GM21526 (cell line): ENCODE results near the gene UMODL1.

Experiments used
- ATAC-seq: cut with Tn5 transposase; IDR thresholded peaks from one replicate; pipeline ENCODE4 v1.9.1; 2021; ENCODE audit warnings: moderate library complexity; ENCODE audit not compliant: unreplicated experiment, low FRiP score

UMODL1 gene

DNA sequence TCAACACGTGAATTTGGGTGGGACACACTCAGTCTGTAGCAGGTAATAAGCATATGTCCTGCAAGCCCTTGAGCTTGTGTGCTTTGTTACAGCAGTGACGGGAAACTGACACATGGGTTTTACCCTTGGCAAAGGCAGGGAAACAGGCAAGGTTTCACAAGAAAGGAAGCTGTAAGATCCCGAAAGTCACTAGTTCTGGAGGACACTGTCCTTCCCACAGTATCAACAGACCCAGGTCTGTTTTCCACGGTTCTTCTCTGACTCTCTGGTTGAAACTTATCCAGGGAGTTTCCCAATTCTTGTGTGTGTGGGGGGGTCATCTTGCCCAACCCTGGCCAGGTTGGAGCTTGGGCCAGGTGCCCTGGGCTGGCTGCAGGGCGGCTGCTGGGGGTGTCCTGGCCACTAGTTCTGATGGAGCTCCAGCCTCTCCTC is 31.6 kb upstream of the UMODL1 start:
- no peak for ATAC-seq

DNA sequence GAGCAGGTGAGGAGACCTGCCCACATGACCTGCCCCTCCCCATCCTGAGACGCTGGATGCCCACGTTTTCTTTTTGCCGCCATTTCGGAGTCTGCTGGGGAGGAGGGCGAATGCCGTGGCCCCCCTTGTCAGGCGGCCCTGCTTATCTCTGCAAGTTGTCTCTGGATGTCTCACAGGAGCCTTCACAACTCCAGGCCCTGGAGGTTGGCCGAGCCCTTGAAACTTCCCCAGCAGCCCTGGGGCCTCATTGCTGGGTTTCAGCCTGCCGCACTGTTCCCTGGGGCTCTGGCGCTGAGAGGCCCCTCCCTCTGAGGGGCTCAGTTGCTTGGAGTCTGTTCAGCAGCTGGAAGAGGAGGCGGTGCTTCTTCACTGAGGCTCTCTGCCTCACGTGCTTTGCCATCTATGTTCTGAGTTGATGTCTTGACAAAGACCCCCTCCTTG is 31.2 kb upstream of the UMODL1 start:
- ATAC-seq, result no peak

DNA sequence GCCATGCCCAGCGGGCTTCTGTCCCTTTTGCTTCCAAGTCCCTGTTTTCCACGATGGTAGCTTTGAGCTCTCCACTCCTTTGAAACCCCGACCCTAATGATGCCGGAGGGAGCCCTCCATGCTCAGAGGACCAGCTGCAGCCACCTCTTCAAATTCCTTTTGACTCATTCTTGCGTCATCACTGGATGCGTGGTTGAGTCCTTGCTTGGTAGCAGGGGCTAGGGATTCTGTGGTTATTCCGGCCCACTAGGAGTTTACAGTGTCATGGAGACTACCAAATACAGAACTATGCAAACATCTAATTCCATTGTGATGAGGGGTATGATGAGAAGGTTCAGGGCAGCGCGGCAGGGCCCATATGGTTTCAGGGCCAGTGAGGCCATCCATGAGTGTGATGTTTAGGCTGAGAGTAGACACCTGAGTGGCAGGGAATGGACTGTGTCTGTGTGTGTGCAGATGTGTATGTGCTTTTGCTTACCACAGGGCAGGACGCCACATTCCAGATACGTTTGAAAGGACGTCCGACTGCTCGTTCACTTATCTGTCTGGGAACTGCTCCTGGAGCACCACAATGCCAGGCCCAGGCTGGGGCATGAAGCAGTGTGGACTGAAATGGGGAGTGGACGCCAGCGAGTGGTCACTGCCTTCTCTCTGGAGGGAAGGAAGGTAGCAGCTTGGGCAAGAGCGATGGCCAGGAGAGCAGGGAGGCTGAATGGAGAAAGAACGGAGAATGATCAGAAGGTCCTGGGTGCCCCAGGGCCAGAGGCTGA is 30.5 kb upstream of the UMODL1 start:
- ATAC-seq, result no peak

DNA sequence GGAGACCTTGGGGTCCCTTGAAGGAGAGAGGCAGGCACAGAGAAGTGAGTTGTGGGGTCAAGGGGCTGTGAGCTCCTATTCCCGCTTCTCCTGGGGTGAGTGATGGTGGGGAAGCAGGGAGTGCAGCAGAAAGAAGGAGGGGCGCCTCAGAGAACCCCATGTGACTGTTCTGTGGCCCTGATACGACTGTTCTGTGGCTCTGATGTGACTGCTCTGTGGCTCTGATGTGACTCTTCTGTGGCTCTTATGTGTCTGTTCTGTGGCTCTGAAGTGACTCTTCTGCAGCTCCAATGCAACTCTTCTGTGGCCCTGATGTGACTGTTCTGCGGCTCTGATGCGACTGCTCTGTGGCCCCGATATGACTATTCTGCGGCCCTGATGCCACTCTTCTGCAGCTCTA is 29.9 kb upstream of the UMODL1 start:
- ATAC-seq, result no peak

DNA sequence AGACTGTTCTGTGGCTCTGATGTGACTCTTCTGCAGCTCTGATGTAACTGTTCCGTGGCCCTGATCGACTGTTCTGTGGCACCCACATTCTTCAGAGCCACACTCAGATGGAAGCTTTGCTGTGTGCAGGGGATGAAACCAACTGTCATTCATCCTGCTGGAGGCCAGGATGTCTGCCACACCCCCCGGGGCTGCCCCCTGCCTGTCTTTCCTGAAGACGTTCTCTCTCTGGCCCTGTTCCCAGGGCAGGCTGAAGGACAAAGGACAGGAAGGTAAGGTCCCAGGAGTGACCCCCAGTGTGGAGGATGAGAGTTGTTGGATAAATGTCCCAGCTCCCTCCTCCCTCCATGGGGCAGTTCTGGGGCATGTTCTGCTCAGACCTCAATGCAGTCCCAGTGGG is 29.4 kb upstream of the UMODL1 start:
- no peak for ATAC-seq

DNA sequence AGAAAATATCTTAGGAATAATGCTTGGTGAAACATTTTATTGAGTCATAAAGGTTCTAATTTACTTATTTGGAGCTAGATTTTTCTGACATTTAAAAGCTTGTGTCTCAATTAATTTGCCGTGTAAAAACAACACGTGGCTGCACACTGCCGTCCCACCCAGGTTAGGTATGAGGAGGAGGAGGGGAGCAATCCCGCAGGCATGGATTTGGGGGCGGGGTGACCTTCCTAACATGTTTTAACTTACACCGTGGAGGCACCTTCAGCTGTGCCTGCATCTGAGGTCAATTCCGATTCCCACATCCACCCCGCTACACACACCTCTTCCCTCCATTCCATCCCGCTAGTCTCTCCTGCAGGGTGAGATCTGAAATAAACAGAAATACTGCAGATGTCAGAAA is 28.5 kb upstream of the UMODL1 start:
- ATAC-seq, result no peak

DNA sequence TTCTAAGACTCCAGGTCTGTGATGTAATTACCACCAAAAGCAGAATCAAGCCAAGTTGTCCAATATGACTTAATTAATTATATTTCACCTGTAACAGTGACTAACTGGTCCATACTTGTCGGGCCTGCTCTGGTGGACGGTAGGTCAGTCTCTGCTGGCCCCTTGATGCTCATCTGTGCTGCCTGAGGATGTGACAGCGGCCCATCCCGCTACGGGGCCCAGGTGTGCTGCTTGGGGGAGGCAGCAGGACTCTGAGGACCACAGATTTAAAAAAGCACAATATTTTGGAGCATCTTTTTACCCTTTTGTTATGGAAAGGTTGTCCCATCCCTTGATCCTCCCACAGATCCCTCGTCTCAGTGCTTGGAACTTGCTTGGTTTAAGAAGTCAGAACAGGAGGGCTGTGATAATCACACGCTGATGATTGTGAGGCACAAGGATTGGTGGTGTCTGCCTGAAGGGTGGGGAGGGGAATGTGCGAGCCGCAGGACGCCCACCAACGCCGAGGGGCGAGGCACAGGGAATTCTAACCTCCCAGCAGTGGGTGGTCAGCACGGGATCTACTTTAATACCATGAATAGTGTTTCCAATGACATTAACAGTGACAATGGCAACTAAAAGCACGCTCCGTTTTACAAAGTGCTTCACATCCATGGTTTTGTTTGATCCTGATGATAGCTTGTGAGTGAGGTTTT is 27.8 kb upstream of the UMODL1 start:
- no peak for ATAC-seq

DNA sequence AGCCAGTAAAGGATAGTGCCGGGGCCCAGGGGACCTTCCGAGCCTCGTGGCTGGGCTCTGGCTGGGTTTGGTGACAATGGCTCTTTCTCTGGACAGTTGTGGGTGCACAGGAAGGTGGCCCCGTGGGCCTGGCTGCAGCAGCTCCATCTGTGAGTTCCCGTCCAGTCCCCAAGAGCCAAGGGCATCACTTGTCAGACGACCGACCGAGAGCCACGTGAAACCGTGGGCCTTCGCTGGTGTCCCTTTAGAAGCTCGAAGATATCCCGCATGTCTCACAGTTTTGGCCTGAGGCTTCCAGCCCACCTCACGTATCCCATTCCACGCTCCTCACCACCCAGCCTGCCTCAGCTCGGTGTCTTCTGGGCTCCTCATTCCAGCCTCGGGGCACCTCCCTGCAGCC is 27.2 kb upstream of the UMODL1 start:
- ATAC-seq, result no peak

DNA sequence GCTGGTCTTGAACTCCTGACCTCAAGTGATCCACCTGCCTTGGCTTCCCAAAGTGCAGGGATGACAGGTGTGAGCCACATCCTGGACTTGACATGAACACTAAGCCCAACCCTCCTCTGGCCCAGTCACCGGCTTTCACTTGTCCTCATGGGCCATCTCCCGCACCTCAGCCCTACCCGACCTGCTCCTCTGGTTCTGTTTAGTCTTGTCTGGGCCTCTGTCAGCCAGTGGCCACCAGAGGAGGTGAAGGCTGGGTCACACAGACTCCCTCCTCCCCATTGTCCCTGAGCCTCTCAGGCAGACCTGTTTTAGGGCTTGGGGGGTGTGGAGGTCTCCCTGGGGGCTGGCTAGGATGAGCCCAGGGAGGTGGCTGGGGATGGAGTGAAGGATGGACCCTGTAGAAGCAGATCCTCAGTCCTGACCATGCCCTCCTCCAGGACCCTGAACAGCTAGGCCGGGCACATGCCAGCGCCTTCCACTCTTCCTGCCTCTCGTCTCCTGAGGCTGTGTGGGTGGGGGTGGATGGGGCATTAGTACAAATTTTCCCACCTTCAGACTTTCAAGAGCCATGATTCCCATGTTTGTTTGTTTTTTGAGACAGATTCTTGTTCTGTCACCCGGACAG is 26.1 kb upstream of the UMODL1 start:
- no peak for ATAC-seq

DNA sequence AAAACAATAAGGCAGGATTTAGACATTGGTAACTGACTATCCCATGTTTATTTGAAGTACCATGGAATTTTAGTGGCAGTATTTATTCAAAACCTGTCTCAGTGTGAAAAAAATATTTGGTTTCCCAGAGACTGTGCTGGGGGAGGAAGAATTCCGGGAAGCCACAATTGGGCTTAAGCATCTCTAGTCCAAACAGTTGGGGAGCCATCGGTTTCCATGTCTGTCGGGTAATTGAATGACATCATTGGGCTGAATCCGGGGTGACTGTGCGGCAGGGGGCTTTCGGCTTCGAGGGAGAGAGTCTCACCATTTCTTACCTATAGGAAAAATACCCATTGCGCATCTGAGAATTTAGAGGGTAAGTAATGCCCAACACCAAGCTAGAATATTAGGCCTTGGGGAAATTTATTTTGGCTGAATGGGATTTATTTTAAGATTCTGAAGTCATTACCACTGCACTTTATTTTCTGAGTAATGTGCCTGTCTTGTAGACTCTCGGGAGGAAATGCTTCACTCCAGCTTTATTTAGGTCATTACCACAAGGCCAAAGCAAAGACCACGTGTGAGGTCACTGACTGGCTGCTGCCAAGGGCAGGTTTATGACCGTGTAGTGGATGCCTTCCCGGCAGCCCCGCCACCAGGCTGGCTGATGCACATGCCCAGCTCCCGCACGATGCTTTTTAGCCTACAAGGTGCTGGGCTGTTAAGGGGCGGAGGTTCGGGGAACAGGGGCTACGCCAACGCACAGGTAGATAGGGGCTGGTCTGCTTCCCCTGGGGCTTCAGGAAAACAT is 23.1 kb upstream of the UMODL1 start:
- no peak for ATAC-seq

DNA sequence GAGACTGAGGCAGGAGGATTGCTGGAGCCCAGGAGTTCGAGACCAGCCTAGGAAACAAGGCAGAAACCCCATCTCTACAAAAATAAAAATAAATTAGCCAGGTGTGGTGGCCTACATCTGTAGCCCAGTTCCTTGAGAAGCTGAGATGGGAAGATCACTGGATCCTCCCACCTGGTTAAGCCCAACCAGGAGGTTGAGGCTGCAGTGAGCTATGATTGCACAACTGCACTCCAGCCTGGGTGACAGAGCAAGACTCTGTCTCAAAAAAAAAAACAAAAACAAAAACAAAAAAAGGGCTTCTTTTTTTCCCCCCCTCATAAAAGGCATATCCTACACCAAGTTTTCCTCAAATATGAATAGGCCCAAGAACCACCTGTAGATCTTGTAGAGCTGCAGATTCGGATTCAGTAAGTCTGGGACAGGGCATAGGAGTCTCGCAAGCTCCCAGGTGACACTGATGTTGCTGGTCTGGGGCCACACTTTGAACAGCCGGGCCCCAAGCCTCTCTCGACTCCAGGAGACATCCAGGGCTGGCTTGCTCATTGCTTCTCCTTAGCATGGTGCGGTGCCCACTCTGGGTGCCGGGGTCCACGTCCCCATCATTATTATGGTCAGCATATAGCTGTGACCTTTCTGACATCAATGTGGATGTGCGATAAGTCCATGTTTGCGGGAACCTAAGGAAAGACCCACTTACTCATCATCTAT is 22.1 kb upstream of the UMODL1 start:
- no peak for ATAC-seq

DNA sequence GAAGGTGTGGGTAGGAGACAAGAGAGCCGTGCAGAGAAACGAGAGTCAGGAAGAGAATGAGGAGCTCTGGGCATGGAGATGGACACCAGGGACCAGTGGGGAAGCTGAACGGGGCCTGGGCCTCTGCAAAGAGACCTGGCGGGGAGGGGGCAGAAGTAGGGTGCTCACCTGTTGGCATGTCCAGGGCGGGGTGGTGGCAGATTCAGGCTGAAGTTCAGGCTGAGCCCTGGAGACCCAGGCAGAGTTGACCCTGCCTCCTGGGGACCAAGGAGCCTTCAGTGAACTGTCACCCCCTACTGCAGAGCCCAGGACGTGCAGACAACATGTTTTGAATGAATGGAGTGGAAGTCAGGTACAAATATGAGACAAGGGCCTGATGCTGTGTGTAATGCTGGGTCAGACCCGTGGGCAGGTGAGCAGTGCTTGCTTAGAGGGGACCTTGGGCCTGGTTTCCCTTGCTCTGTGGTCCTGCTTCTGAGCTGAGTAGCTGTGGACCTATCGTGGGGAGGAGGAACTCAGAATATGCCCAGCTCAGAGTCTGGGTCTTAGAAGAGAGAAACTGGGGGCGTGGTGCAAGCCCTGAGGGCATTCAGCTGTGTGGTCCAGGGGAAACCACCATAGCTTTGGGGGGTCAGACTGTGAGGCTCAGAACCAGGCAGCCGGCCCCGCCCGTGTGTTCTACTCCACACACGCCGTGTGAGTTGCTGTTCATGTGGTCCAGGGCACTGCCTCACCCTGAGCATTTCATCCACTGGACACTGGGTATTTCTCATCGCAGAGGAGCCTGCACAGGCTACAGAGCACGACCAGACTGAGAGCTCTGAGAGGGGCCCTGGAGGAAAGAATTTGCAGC is 21.3 kb upstream of the UMODL1 start:
- no peak for ATAC-seq

DNA sequence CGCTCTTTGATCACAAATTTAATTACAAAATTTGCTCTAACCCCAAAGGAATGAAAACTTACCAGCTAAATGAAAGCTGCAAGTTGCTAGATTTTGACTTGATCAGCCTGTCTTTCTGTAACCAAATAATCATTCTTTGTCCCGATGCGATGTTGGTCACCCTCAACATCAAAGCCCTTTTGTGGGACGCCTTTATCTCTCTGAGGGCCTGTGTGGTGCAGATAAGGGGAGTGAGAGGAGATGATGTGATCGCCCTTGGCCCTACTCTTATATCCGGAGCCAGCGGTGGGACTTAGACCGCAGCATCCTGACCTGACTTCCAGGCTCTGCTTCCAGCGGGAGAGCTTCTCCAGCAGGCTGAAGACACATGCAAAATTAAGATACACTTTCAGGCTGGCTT is 19.3 kb upstream of the UMODL1 start:
- no peak for ATAC-seq

DNA sequence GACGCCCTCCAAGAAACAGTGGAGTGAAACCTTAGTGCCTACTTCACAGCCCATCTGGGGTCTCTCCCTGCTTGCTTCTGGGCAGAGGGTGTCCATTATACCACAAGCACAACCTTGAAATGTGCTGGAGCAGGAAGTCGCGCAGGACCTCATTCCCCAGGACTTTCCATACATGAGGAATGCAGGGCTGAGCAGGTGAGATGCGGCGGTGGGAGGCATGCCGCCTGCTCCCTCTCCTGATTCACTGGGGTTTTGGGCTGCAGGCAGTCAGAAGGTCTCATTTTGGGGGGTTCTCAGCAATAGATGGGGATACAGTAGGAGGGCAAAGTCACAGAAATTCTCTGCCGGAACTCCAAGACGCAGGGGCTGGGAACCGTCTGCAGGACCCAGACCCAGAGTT is 15.7 kb upstream of the UMODL1 start:
- no peak for ATAC-seq

DNA sequence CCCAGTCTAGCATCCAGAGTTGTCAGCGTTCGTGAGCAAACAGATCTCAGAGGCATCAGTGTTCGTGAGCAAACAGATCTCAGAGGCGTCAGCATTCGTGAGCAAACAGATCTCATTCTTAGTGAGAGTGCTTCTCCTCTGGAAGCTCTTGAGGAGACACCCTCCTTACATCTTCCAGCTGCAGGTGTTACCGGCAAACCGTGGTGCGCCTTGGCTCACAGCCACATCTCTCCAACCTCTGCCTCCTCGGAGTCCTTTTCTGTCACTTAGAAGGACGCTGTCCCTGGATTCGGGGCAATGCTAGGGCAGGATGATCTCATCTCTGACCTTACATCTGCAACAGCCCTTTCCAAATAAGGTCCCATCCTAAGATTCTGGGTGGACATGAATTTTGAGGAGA is 14.6 kb upstream of the UMODL1 start:
- ATAC-seq, result no peak

DNA sequence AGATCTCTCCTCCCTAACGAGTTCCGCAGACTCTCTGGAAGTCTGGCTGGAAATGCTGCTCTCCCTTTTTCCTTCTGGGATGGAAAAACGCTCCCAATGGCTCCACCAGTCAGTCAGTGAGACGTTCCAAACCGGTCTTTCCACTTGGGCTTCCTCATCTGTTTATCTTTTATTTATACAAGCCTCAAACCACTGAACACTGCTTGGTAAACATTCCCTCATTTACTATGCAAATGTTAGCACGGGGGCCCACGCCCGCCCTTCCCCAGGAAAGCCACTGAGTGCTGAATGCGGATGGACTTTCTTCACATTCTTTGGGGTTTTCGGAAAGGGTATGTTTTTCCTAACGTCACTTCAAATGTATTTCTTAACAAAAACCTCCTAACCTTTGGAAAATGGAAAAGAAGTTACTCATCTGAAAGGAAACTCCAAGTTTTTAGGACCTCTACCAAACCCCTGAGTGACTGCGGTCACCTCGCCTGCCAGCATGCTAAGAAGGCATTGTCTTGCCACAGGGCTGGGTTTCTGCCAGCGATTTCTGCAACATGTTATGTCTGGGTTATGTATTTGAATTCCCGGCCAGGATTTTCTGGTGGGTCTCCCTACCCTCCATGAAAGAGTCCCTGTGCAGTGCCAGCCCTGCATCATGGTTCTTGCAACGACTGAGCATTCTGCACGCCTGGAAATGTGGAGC is 14.0 kb upstream of the UMODL1 start:
- ATAC-seq, result no peak

DNA sequence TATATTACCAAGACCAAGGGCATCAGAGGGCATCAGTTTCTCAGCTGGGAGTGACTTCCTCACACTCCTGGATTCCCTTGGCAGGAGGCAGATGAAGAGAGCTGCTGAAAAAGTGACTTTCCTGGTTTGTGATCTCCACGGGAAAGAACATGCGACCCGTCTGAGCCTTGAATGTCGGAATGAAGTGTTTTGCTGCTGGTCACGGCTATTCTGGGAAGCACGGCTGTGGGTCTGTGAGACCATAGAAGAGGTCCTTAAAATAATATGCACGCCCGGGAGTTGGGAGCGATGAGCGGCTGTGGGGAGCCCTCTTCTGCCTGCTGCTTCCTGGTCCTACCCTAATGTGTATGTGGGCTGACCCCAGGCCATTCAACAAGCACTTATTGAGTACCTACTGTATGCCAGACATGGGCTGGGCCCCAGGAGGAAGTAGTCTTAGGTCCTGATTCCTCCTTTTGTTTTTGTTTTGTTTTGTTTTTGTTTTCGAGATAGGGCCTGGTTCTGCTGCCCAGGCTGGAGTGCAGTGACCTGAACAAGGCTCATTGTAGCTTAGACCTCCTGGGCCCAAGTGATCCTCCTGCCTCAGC is 13.2 kb upstream of the UMODL1 start:
- no peak for ATAC-seq

DNA sequence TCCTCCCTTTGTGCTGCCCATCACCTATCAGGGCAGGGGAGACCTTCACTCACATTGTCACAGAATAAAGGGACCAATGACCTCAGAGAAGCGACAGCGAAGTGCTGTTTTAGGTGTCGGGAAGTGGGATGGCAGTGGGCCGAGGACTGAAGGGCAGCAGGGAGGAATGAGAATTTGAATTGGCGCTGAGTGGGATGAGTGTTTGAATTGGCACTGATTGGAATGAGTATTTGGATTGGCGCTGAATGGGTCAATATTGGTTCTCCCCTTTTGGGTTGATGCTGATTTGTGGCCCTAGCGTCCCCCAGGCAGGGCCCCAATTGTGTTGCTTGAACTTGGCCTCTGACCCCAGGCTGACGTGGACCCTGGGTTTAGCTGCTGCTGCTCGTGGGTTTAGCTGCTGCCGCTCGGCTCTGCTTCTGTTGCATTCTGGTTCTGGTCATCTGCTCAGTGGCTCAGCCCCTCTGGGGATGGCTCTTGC is 12.4 kb upstream of the UMODL1 start:
- no peak for ATAC-seq
